Measurements from ENCODE around the gene ZC3H4. TPM values are rescaled to one million over a fixed set of nuclear protein-coding genes. Genes with fewer than 3 reads are reported as not detected.
A peak's percentile ranks its signal among the peaks of the same experiment; 100 is the strongest.

The ZC3H4 gene
- 10 to 100 TPM; 10.9 to 54.5 (median 22.8) TPM for total RNA-seq

DNA sequence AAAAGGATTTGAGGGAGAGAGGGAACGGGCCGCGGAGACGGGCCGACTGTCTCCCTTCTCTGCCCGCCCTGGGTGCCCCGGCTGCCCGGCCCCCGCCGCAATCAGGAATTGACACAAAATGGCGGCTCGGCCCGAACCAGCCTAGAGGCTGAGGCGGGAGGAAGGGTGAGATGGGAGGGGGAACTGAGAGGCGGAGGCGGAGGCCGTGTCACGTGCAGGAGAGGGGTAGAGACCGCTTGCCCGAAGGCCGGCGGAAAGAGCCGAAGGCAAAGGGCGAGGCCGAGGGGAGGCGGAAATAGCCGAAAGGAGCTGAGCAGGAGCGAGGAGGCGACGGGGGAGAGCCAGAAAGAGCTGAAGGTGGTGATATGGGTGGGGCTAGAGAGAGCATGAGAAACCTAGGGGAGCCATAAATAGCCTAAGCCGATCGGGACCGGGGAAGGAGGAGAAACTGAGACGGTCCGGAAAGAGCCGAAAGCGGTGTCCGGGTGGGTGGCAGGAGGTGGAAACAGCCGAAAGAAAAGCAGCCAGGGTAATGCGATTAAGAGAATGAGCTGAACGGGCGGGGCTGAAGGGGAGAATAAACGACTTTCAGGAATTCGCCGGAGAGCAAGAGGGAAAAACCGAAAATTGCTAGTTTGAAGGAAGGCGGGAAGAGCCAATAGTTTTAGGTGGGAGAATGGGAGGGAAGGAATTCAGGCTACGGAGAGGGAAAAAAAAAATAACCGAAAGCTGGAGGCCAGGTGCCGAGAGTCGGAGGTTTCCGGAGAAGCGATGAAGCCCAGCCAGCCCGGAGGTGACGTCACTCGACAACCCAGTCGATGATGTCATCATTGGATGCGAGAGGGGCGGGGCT is at the start of gene ZC3H4:
ZC3H4 (minus strand) TSS at position 780 of the 853 bp plus-strand sequence. CDS start 1,192 bp downstream, outside the sequence.
- Histone ChIP-seq H3K4me3 (peak within 1 kb of the TSS; percentile 64 to 84 (median 67)), H3K4me1 (replicated peaks in 1 of 2) (peaks cover 18 to 26% of the 10 kb centered on the region in 2 donors), H3K27ac (peak within 1 kb of the TSS; percentile 100)
- in situ Hi-C loops (cut with MboI; ENCODE audit: low pct_unique_long_range_greater_than_20kb in 2 of 9, low sequenced_read_pairs in 9 of 9, unreplicated experiment in 9 of 9): no loop called here
- WGBS, 10 experiments: 0 to 2% (median 0%) methylated on average over 11 to 33 of the region's 59 CpGs; no CpG with 5 or more reads in 2 of the 10 experiments
- peak; percentile 72 to 92 (median 88) for ATAC-seq (replicated peaks in 6 of 8)

DNA sequence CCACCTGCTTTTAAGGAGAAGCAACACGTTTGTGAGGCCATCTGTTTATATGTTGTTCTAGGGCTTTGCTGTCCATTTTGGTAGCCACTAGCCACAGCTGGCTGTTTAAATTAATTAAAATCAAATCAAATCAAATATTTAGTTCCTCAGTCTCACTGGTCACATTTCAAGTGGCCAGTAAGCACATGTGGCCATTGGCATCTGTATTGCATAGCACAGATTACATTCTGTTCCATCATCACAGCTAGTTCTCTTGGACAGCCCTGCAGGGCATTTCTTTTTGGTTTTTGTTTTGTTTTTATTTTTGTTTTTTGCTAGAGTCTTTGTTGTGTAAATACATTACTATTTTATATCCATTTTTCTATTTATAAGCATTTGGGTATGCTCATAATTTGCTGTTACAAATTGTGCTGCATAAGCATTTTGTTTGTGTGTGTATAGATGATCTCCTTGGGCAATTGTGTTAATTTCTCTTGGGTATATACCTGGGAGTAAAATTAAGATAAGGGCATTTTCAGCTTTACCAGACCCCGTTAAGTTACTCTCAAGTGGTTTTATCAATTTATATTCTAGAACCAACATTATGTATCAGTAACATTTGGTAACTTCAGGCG is 48.4 kb upstream of the ZC3H4 start:
- no peak overlapping the region for H3K27ac ChIP-seq
- peak in 3 of 8 experiments; percentile 40 to 79 (median 53) for ATAC-seq (replicated peaks in 6 of 8)
- 42 to 95% (median 62%) methylated on average over 1 to 3 of the region's 3 CpGs for WGBS, 10 experiments
- in situ Hi-C loops (cut with MboI; ENCODE audit: low pct_unique_long_range_greater_than_20kb in 2 of 9, low sequenced_read_pairs in 9 of 9, unreplicated experiment in 9 of 9): no loop called here
- no peak overlapping the region for H3K4me3 ChIP-seq
- peaks cover 23 to 24% of the 10 kb centered on the region in 2 donors for H3K4me1 ChIP-seq (replicated peaks in 1 of 2)

DNA sequence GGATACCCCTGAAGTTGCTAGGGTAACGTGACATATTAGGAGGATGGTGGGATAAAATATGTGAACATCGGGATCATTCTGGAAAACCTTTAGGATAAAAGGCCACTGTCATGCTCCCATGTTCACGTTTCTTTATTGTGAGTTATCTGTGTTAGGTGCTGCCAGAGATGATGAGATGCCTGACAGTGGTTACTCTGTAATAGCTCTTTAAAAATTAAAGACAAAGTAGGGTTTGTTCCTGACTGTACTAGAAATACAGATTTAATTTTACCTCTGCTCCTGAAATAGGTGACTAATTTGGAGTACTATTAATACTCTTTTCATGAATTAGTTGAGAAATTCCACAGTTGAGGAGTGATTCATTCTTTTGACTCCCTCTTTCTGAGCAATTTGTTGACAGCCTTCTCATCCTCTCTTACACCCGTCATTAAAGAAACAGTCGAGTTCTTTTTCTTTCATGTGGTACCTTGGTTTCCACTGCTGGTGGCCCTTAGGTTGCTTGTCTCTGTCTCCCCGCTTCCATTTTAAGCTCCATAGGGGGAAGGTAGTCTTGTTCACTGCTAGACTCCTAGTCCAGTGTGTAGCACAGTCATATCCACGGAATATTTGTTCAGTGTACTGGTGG is 45.4 kb upstream of the ZC3H4 start:
- peak in 1 of 8 experiments; percentile 11 for ATAC-seq (replicated peaks in 6 of 8)
- in situ Hi-C loops (cut with MboI; ENCODE audit: low pct_unique_long_range_greater_than_20kb in 2 of 9, low sequenced_read_pairs in 9 of 9, unreplicated experiment in 9 of 9): no loop called here

DNA sequence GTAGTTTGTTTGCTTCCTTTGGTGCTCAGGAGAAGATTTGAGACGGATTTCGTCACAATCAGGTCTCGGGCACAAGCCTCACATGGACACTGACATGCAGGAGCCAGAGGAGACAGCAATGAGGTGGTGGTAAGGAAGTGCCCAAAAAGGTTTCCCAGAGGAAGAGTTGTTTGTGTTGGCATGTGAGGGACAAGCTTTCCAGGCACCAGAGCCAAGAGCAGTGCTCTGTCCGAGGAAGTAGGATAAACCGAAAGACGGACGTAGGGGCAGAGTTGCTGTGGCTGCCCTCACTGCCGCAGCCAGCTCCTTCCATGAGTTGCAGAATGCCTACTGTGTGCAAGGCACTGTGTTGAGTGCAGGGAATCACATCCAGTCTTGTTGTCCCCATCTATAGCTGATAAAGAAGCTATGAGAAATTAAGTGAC is 44.8 kb upstream of the ZC3H4 start:
- 63 to 96% (median 75%) methylated on average over 1 to 6 of the region's 8 CpGs; no CpG with 5 or more reads in 4 of the 10 experiments for WGBS, 10 experiments
- Histone ChIP-seq H3K4me3 (no peak overlapping the region), H3K27ac (peak overlapping the region; percentile 83 to 90), H3K4me1 (replicated peaks in 1 of 2) (peaks cover 24 to 27% of the 10 kb centered on the region in 2 donors)
- no peak for ATAC-seq (replicated peaks in 6 of 8)
- in situ Hi-C loops (cut with MboI; ENCODE audit: low pct_unique_long_range_greater_than_20kb in 2 of 9, low sequenced_read_pairs in 9 of 9, unreplicated experiment in 9 of 9): no loop called here

More for the DNA sequence above, 45.4 kb upstream of the ZC3H4 start:
- WGBS, 10 experiments: 54 to 100% (median 80%) methylated on average over 1 to 6 of the region's 7 CpGs
- H3K4me3 ChIP-seq: no peak overlapping the region
- peak overlapping the region; percentile 83 to 90 for H3K27ac ChIP-seq
- peaks cover 24 to 27% of the 10 kb centered on the region in 2 donors for H3K4me1 ChIP-seq (replicated peaks in 1 of 2)

DNA sequence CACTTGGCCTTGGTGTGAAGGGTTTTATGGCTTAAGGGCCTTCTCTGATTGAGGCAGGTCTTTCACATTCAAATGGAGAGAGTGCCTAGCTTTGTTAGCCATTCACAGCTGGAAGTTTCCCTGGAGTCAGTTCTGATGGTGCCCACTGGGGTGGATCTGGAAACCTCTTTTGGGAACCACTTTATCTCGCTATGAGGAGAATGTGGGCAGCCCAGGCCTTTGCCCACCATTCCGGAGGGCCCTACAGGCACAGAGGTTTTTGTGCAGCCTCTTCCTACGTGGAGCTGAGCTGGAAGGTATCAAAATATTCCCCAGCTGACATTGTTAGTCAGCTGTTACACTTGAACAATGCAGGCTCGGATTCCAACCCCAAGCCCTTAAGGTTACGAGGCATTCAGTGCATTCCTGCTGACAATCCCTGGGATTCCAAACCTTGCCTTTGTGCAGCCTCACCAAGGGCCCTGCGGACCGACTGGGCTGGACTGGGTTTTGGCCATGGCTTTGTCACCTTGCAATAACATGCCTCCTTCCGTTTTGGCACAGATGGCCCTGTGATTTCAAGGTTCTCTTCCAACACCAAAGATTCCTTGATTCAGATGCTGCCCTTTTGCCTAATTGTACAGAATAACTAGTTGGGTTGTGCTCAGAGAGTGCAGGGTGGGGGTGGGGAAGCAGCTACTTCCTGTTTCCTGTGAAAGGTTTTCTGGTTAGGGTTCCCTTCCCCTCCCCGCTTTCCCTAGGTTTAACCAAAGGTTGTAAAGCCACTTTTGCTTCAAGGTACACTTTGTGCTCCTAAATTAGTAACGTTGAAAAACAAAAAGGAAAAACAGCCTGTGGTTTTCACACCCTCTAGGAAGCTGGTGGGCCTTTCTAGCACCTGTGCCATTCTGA is 44.1 kb upstream of the ZC3H4 start:
- 0 to 100% (median 40%) methylated on average over 1 to 8 of the region's 10 CpGs; no CpG with 5 or more reads in 1 of the 10 experiments for WGBS, 10 experiments
- Histone ChIP-seq H3K27ac (peak overlapping the region; percentile 83 to 90), H3K4me1 (replicated peaks in 1 of 2) (peaks cover 24 to 28% of the 10 kb centered on the region in 2 donors), H3K4me3 (no peak overlapping the region)
- peak in 5 of 8 experiments; percentile 85 to 91 (median 91) for ATAC-seq (replicated peaks in 6 of 8)
- in situ Hi-C loops (cut with MboI; ENCODE audit: low pct_unique_long_range_greater_than_20kb in 2 of 9, low sequenced_read_pairs in 9 of 9, unreplicated experiment in 9 of 9): no loop called here

DNA sequence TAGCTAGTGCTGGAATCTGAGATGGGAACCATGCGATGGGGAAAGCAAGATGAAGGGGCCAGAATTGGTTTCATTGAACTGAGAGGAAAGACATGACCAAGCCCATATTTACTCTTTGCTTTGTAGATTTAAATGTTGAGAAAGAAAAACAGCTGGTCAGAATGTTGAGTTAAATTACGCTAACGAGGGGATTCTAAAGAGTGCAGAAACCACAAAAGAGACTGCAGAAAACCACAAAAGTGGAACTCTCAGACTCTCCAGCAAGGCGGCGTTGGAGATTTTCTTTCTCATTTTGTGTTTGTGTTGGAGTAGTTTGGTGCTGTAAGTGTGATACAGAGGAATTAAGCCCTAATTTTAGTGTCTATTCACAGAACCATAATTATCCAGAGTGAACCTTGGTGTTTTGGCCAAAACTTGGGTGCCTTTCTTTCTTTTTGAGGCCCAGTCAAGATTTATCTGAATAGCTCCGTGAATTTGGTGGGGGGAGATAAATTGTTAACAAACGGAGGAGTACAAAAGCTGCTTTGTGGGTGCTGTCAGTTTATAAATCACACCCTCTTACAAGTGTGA is 43.4 kb upstream of the ZC3H4 start:
- no peak for ATAC-seq (replicated peaks in 6 of 8)
- WGBS, 10 experiments: 12 to 93% (median 34%) methylated on average over 3 to 7 of the region's 7 CpGs
- Histone ChIP-seq H3K4me3 (no peak overlapping the region), H3K27ac (peak overlapping the region; percentile 40 to 74), H3K4me1 (replicated peaks in 1 of 2) (peaks cover 31 to 34% of the 10 kb centered on the region in 2 donors)
- in situ Hi-C loops (cut with MboI; ENCODE audit: low pct_unique_long_range_greater_than_20kb in 2 of 9, low sequenced_read_pairs in 9 of 9, unreplicated experiment in 9 of 9): no loop called here

DNA sequence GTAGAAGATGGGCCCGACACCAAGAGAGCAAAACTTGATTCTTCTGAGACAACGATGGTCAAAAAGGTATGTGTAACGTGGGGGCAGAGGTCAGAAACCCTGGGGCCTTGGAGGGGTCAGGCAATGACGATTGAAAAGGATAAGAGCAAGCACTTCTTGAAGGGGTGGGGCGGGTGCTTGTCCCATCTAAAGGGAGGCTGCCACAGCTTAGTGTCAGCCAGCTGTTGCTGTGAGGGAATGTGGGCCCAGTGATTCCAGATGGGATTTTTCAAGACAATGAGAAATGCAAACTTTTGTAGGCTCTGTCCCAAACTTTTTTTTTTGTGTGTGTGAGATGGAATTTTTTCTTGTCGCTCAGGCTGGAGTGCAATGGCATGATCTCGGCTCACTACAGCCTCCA is 41.6 kb upstream of the ZC3H4 start:
- 19 to 94% (median 80%) methylated on average over 1 to 5 of the region's 7 CpGs; no CpG with 5 or more reads in 3 of the 10 experiments for WGBS, 10 experiments
- peak in 1 of 8 experiments; percentile 68 for ATAC-seq (replicated peaks in 6 of 8)
- H3K4me3 ChIP-seq: no peak overlapping the region
- in situ Hi-C loops (cut with MboI; ENCODE audit: low pct_unique_long_range_greater_than_20kb in 2 of 9, low sequenced_read_pairs in 9 of 9, unreplicated experiment in 9 of 9): no loop called here
- peaks cover 35 to 42% of the 10 kb centered on the region in 2 donors for H3K4me1 ChIP-seq (replicated peaks in 1 of 2)
- no peak overlapping the region for H3K27ac ChIP-seq

DNA sequence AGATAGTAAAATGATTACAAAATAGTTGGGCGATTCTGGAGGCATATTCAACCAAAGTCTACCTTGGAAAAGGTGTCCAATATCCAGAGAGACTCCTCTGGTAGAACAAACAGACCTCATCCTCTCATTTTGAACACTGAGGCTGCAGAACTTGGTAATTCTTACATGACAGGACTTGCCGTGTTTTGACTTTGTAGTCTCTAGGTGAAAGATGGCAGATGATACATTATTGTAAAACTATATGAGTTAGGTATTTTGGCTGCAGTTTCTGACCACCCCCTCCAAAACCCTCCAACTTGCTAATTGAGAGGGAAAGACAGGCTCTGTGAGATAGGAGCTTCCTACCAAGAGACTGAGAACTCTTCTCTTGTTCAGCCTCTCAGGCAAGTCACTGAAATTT is 39.7 kb upstream of the ZC3H4 start:
- H3K27ac ChIP-seq: no peak overlapping the region
- peaks cover 20 to 28% of the 10 kb centered on the region in 2 donors for H3K4me1 ChIP-seq (replicated peaks in 1 of 2)
- WGBS, 10 experiments: 64 to 100% (median 94%) methylated on average over 1 to 2 of the region's 2 CpGs; no CpG with 5 or more reads in 2 of the 10 experiments
- H3K4me3 ChIP-seq: no peak overlapping the region
- ATAC-seq (replicated peaks in 6 of 8): no peak
- in situ Hi-C loops (cut with MboI; ENCODE audit: low pct_unique_long_range_greater_than_20kb in 2 of 9, low sequenced_read_pairs in 9 of 9, unreplicated experiment in 9 of 9): no loop called here

DNA sequence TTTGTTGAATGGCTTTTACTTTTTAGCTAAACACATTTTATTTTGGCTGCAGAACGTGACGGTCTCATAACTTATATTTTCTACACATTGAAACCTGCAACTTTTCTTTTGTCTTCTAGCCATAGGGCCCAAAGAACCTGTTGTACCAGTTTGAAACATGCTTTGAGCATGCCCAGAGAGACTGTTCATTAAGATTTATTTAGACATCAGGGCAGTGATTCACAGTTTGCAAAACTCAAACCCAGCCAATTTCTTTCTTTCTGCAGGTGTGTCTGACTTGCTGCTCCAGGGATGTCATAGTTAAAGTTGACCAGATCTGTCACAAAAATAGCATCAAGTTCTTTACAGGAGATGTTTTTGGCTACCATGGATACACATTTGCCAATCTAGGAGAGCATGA is 39.1 kb upstream of the ZC3H4 start:
- in situ Hi-C loops (cut with MboI; ENCODE audit: low pct_unique_long_range_greater_than_20kb in 2 of 9, low sequenced_read_pairs in 9 of 9, unreplicated experiment in 9 of 9): no loop called here
- no peak for ATAC-seq (replicated peaks in 6 of 8)

DNA sequence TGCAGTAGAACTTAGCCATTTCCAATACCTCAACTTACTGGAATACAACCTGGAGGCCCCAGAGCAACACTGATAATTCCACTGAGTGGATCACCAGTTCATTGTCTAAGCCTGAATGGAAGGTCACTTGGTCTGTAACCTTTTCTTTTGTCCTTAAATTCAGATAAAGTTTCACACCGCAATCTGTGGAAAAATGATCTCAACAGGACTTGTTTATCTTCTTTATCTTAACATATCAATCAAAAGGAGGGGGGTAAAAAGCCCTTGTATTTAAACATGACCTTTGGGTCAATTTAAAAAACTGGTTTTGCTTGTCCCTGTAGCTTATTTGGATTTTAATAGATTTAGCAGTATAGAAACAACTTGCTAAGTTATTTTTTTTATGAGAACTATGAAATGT is 38.6 kb upstream of the ZC3H4 start:
- 0 to 100% (median 20%) methylated on average over 1 of the region's 1 CpG; no CpG with 5 or more reads in 1 of the 10 experiments for WGBS, 10 experiments
- in situ Hi-C loops (cut with MboI; ENCODE audit: low pct_unique_long_range_greater_than_20kb in 2 of 9, low sequenced_read_pairs in 9 of 9, unreplicated experiment in 9 of 9): no loop called here
- H3K4me1 ChIP-seq (replicated peaks in 1 of 2): peaks cover 11 to 19% of the 10 kb centered on the region in 2 donors
- no peak overlapping the region for H3K4me3 ChIP-seq
- ATAC-seq (replicated peaks in 6 of 8): no peak
- no peak overlapping the region for H3K27ac ChIP-seq

More for the DNA sequence above, 39.1 kb upstream of the ZC3H4 start:
- H3K4me1 ChIP-seq (replicated peaks in 1 of 2): peaks cover 14 to 22% of the 10 kb centered on the region in 2 donors
- WGBS, 10 experiments: 80 to 100% (median 100%) methylated on average over 1 to 2 of the region's 2 CpGs; no CpG with 5 or more reads in 1 of the 10 experiments
- no peak overlapping the region for H3K4me3 ChIP-seq
- H3K27ac ChIP-seq: no peak overlapping the region

DNA sequence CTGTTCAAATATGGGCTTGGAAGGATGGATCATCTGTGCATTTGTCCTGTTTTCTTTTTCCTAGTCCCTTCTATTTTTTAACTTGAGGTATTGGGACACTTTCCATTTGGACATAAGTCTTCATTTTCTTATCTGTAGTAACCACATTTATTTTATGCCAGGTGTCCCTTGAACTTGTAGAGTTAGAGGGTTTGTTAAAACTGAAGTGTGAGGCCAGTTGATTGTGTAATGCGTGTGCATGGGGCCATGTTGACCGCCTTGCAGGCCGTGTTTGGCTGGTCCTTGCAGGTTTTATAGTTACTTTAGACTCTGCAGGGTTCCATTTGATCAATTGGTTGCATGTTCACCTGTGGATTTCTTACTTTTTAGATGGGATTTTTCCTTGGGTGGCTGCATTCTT is 38.1 kb upstream of the ZC3H4 start:
- Histone ChIP-seq H3K4me1 (replicated peaks in 1 of 2) (peaks cover 11 to 19% of the 10 kb centered on the region in 2 donors), H3K27ac (no peak overlapping the region), H3K4me3 (no peak overlapping the region)
- in situ Hi-C loops (cut with MboI; ENCODE audit: low pct_unique_long_range_greater_than_20kb in 2 of 9, low sequenced_read_pairs in 9 of 9, unreplicated experiment in 9 of 9): no loop called here
- 72 to 100% (median 82%) methylated on average over 1 to 3 of the region's 3 CpGs; no CpG with 5 or more reads in 5 of the 10 experiments for WGBS, 10 experiments
- ATAC-seq (replicated peaks in 6 of 8): no peak

DNA sequence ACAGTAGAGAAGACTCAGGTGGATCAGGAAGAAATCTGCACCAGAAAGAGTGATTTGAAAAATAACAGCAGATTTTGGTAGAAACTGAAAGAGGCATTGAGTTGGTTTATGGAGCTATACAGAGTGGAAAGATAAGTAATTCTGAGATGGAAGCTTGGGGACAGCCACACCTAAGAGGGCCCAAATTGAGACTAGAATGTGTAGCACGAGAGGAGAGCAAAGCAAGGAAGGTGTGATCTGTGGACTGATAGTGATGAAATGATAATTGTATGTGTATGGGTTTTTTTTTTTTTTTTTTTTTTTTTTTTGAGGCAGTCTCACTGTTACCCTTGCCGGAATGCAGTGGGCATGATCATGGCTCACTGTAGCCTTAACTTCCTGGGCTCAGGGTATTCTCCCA is 33.3 kb upstream of the ZC3H4 start:
- H3K27ac ChIP-seq: no peak overlapping the region
- H3K4me1 ChIP-seq (replicated peaks in 1 of 2): peaks cover 4 to 7% of the 10 kb centered on the region in 2 donors
- H3K4me3 ChIP-seq: no peak overlapping the region
- no peak for ATAC-seq (replicated peaks in 6 of 8)
- in situ Hi-C loops (cut with MboI; ENCODE audit: low pct_unique_long_range_greater_than_20kb in 2 of 9, low sequenced_read_pairs in 9 of 9, unreplicated experiment in 9 of 9): loop anchor here in 1 of 9 experiments (25.0 kb wide), 1 partner anchor 90 kb away; the partner anchor contains the start of gene BBC3
- 94 to 100% (median 100%) methylated on average over 1 to 2 of the region's 2 CpGs; no CpG with 5 or more reads in 2 of the 10 experiments for WGBS, 10 experiments

Measured in motor neuron (in vitro differentiated cells).